GM23338 (cell line): Measurements from ENCODE around the gene EXOC6. TPM values are rescaled to one million over a fixed set of nuclear protein-coding genes. Genes with fewer than 3 reads are reported as not detected.

Experiments used
- ATAC-seq: fragments of 200-7000 bp; cut with Tn5 transposase; 3 replicates; pipeline ENCODE4 v1.9.1; 2020
- DNase-seq: peaks from one replicate; pipeline ENCODE4 v3.0.0-alpha.2; 2015; ENCODE audit warnings: low spot score
- H2AFZ ChIP-seq: fragments of 200-600 bp; sonication (generic); 2 replicates; pipeline ENCODE4 v1.8.0; 2016; ENCODE audit warnings: antibody characterized with exemption, mild to moderate bottlenecking, moderate library complexity
- H3F3A ChIP-seq: fragments of 200-600 bp; sonication (generic); replicated peaks from 2 replicates; pipeline ENCODE4 v1.8.0; 2017; ENCODE audit warnings: antibody characterized with exemption, mixed run types, low read depth
- H3K27ac ChIP-seq: fragments of 200-600 bp; sonication (generic); 2 replicates; pipeline ENCODE4 v1.6.1; 2016; ENCODE audit warnings: low read depth
- H3K27me3 ChIP-seq: fragments of 200-600 bp; sonication (generic); 2 replicates; pipeline ENCODE4 v1.8.0; 2016; ENCODE audit warnings: mild to moderate bottlenecking, mixed run types, moderate library complexity; ENCODE audit not compliant: insufficient read depth
- H3K36me3 ChIP-seq: fragments of 200-600 bp; sonication (generic); 2 replicates; pipeline ENCODE4 v1.8.0; 2016; ENCODE audit warnings: mild to moderate bottlenecking; ENCODE audit not compliant: insufficient read depth
- H3K4me1 ChIP-seq: fragments of 200-600 bp; sonication (generic); 2 replicates; pipeline ENCODE4 v1.8.0; 2016; ENCODE audit warnings: mild to moderate bottlenecking, moderate library complexity; ENCODE audit not compliant: insufficient read depth
- H3K4me2 ChIP-seq: fragments of 200-600 bp; sonication (generic); 2 replicates; pipeline ENCODE4 v1.7.1; 2017; ENCODE audit warnings: mixed run types
- H3K4me3 ChIP-seq: fragments of 200-600 bp; sonication (generic); 2 replicates; pipeline ENCODE4 v1.6.1; 2016; ENCODE audit warnings: mixed run types
- H3K79me2 ChIP-seq: fragments of 200-600 bp; sonication (generic); replicated peaks from 2 replicates; pipeline ENCODE4 v1.8.0; 2017; ENCODE audit warnings: mild to moderate bottlenecking; ENCODE audit not compliant: insufficient read depth
- H3K9me2 ChIP-seq: fragments of 200-600 bp; sonication (generic); 2 replicates; pipeline ENCODE4 v1.8.0; 2017; ENCODE audit not compliant: insufficient read depth
- H4K20me1 ChIP-seq: fragments of 200-600 bp; sonication (generic); replicated peaks from 2 replicates; pipeline ENCODE4 v1.8.0; 2017; ENCODE audit warnings: mild to moderate bottlenecking; ENCODE audit not compliant: insufficient read depth
- H3K27ac Mint-ChIP-seq: 2 replicates; pipeline ENCODE4 v1.8.0; 2020; ENCODE audit warnings: inconsistent platforms, mild to moderate bottlenecking, moderate library complexity, mixed read lengths
- H3K27me3 Mint-ChIP-seq: 3 replicates; pipeline ENCODE4 v1.8.0; 2022; ENCODE audit warnings: low read depth, mild to moderate bottlenecking, moderate library complexity, mixed read lengths, inconsistent platforms; ENCODE audit not compliant: insufficient read depth, poor library complexity
- H3K36me3 Mint-ChIP-seq: 3 replicates; pipeline ENCODE4 v1.8.0; 2021; ENCODE audit warnings: low read depth, mild to moderate bottlenecking, inconsistent platforms, moderate library complexity, mixed read lengths
- H3K4me1 Mint-ChIP-seq: 3 replicates; pipeline ENCODE4 v1.8.0; 2020; ENCODE audit warnings: mild to moderate bottlenecking, inconsistent platforms, mixed read lengths
- H3K4me3 Mint-ChIP-seq: 3 replicates; pipeline ENCODE4 v1.8.0; 2021; ENCODE audit warnings: moderate library complexity, mild to moderate bottlenecking, inconsistent platforms, mixed read lengths
- H3K9me3 Mint-ChIP-seq: 3 replicates; pipeline ENCODE4 v1.8.0; 2020; ENCODE audit warnings: moderate library complexity, mild to moderate bottlenecking, inconsistent platforms, mixed read lengths
- CREB1 ChIP-seq: fragments of 250-450 bp; sonication (Bioruptor Pico); IDR thresholded peaks from 2 replicates; pipeline ENCODE4 v1.5.0; 2020; ENCODE audit warnings: low read depth, mild to moderate bottlenecking, moderate library complexity
- EZH2phosphoT487 ChIP-seq: fragments of 200-600 bp; sonication (generic); IDR thresholded peaks from one replicate; pipeline ENCODE4 v1.8.1; 2018; ENCODE audit warnings: antibody characterized with exemption; ENCODE audit not compliant: unreplicated experiment
- POLR2AphosphoS5 ChIP-seq: IDR thresholded peaks from 2 replicates; pipeline ENCODE4 v1.6.1; 2016; ENCODE audit warnings: antibody characterized with exemption, low read depth
- ZNF114 ChIP-seq: fragments of 250-450 bp; sonication (Bioruptor Pico); IDR thresholded peaks from 2 replicates; pipeline ENCODE4 v1.5.0; 2020; ENCODE audit warnings: mild to moderate bottlenecking, moderate library complexity
- ZNF331 ChIP-seq: fragments of 250-450 bp; sonication (Bioruptor Pico); IDR thresholded peaks from 2 replicates; pipeline ENCODE4 v1.5.0; 2020; ENCODE audit warnings: low read depth, mild to moderate bottlenecking, moderate library complexity
- polyA plus RNA-seq: library from polyadenylated mRNA; unstranded; fragments of >200 nt; fragmentation: Nextera tagmentation; extraction: Ambion mirVana; gene quantifications from 2 replicates; pipeline ENCODE4 v1.2.1, GENCODE V29; 2016
- total RNA-seq: library from RNA; depleted of rRNA; stranded (reverse); fragments of >200 nt; shearing (Covaris generic); gene quantifications from 2 replicates; pipeline ENCODE4 v1.2.3, GENCODE V29; 2014
- TF ChIP-seq, protein P1 (sequence below): fragments of 250-450 bp; sonication (Bioruptor Pico); IDR thresholded peaks from 2 replicates; pipeline ENCODE4 v1.5.0; 2020; ENCODE audit warnings: mild to moderate bottlenecking, moderate library complexity
- TF ChIP-seq, protein P2 (sequence below), 2 experiments: fragments of 200-600 bp in 1 of 2; sonication (generic) in 1 of 2; conservative IDR thresholded peaks; 2 replicates each; pipeline versions ENCODE4 v1.5.1 to v1.6.1; 2016 to 2017; ENCODE audit warnings: antibody characterized with exemption in 2 of 2, low read depth in 2 of 2, mild to moderate bottlenecking in 2 of 2, moderate library complexity in 1 of 2
- TF ChIP-seq, protein P3 (sequence below): IDR thresholded peaks from one replicate; pipeline ENCODE4 v1.6.1; 2018; ENCODE audit warnings: antibody characterized with exemption; ENCODE audit not compliant: unreplicated experiment

EXOC6 gene
- total and polyA plus RNA-seq, 2 experiments from 2014 or later: 5.0 to 6.0 TPM

DNA sequence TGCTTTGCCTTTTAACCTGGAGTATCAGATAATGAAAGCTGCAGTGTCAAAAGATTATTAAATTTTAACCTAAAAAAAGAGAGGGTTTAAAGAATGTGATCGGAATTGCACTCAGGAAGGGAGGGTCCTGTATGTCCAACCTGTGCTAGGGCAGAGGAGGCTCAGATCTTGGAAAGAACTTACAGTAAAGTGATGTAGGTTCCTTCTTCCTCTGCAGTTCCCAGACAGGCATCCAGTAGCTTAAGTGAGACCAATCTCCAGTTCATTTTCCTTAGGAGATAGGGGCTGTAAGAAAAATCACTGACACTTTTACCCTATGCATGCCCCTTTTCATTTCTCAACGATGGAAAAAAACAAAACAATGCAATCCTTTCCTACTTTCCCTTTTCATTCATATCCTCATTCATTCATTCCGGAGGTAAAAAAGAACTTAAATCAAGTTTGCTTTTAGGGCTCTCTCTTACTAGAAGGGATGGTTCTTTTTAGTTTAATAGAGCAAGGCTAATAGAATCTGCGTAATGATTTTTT is 28.3 kb downstream of the EXOC6 start:
- Histone ChIP-seq H3K4me2 (no peak overlapping the region), H3F3A (no peaks in the 10 kb centered on the region), H3K9me2 (no peaks in the 10 kb centered on the region), H3K79me2 (no peaks in the 10 kb centered on the region), H3K27me3 (no peaks in the 10 kb centered on the region), H2AFZ (no peak overlapping the region), H3K36me3 (no peaks in the 10 kb centered on the region), H4K20me1 (no peaks in the 10 kb centered on the region), H3K4me3 (no peak overlapping the region), H3K4me1 (no peaks in the 10 kb centered on the region), H3K27ac (no peak overlapping the region)
- no peak overlapping the region for H3K27ac Mint-ChIP-seq
- H3K4me1 Mint-ChIP-seq: peaks cover 5% of the 10 kb centered on the region; the same call in 2 of the 3 replicates
- no peak overlapping the region for H3K4me3 Mint-ChIP-seq
- no peaks in the 10 kb centered on the region for H3K36me3 Mint-ChIP-seq
- TF ChIP-seq ZNF331: no peak
- DNase-seq (no peak), ATAC-seq (no peak)
- H3K9me3 Mint-ChIP-seq: no peaks in the 10 kb centered on the region
- peaks cover 1% of the 10 kb centered on the region for H3K27me3 Mint-ChIP-seq

DNA sequence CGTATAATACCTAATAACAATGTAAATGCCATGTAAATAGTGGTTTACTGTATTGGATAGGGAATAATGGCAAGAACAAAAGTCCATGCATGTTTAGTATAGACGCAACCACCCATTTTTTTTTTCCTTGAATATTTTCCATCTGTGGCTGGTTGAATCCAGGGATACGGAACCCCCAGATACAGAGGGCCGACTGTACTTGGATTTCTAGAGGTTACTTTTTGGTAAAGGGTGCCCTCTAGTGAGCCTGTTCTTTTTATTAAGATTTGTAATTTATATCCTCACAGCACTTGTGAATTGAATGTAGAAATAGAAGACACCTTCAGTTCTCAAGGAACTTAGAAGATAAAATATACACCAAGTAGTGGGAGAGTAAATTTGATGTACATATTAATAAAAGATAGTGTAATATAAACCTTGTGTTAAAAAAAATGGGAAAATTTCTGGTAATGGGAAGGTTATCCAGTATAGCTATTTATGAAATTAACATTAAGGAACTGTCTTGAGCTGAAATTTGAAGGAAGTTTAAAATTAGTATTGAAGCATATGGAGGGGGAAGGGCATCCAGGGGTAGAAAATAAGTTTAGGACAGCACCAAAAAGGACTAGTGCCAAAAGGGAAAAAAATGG is 32.0 kb downstream of the EXOC6 start:
- ATAC-seq (peak; percentile 53), DNase-seq (peak; percentile 75)
- TF ChIP-seq ZNF331 (no peak), CREB1 (CRISPR knock-in tag) (no peak), ZNF114 (no peak), EZH2phosphoT487 (no peak), POLR2AphosphoS5 (no peak)
- TF ChIP-seq, protein P1, sequence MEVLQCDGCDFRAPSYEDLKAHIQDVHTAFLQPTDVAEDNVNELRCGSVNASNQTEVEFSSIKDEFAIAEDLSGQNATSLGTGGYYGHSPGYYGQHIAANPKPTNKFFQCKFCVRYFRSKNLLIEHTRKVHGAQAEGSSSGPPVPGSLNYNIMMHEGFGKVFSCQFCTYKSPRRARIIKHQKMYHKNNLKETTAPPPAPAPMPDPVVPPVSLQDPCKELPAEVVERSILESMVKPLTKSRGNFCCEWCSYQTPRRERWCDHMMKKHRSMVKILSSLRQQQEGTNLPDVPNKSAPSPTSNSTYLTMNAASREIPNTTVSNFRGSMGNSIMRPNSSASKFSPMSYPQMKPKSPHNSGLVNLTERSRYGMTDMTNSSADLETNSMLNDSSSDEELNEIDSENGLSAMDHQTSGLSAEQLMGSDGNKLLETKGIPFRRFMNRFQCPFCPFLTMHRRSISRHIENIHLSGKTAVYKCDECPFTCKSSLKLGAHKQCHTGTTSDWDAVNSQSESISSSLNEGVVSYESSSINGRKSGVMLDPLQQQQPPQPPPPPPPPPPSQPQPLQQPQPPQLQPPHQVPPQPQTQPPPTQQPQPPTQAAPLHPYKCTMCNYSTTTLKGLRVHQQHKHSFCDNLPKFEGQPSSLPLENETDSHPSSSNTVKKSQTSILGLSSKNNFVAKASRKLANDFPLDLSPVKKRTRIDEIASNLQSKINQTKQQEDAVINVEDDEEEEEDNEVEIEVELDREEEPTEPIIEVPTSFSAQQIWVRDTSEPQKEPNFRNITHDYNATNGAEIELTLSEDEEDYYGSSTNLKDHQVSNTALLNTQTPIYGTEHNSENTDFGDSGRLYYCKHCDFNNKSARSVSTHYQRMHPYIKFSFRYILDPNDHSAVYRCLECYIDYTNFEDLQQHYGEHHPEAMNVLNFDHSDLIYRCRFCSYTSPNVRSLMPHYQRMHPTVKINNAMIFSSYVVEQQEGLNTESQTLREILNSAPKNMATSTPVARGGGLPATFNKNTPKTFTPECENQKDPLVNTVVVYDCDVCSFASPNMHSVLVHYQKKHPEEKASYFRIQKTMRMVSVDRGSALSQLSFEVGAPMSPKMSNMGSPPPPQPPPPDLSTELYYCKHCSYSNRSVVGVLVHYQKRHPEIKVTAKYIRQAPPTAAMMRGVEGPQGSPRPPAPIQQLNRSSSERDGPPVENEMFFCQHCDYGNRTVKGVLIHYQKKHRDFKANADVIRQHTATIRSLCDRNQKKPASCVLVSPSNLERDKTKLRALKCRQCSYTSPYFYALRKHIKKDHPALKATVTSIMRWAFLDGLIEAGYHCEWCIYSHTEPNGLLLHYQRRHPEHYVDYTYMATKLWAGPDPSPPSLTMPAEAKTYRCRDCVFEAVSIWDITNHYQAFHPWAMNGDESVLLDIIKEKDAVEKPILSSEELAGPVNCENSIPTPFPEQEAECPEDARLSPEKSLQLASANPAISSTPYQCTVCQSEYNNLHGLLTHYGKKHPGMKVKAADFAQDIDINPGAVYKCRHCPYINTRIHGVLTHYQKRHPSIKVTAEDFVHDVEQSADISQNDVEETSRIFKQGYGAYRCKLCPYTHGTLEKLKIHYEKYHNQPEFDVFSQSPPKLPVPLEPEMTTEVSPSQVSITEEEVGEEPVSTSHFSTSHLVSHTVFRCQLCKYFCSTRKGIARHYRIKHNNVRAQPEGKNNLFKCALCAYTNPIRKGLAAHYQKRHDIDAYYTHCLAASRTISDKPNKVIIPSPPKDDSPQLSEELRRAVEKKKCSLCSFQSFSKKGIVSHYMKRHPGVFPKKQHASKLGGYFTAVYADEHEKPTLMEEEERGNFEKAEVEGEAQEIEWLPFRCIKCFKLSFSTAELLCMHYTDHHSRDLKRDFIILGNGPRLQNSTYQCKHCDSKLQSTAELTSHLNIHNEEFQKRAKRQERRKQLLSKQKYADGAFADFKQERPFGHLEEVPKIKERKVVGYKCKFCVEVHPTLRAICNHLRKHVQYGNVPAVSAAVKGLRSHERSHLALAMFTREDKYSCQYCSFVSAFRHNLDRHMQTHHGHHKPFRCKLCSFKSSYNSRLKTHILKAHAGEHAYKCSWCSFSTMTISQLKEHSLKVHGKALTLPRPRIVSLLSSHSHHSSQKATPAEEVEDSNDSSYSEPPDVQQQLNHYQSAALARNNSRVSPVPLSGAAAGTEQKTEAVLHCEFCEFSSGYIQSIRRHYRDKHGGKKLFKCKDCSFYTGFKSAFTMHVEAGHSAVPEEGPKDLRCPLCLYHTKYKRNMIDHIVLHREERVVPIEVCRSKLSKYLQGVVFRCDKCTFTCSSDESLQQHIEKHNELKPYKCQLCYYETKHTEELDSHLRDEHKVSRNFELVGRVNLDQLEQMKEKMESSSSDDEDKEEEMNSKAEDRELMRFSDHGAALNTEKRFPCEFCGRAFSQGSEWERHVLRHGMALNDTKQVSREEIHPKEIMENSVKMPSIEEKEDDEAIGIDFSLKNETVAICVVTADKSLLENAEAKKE (CRISPR knock-in tag): no peak
- TF ChIP-seq, protein P2, sequence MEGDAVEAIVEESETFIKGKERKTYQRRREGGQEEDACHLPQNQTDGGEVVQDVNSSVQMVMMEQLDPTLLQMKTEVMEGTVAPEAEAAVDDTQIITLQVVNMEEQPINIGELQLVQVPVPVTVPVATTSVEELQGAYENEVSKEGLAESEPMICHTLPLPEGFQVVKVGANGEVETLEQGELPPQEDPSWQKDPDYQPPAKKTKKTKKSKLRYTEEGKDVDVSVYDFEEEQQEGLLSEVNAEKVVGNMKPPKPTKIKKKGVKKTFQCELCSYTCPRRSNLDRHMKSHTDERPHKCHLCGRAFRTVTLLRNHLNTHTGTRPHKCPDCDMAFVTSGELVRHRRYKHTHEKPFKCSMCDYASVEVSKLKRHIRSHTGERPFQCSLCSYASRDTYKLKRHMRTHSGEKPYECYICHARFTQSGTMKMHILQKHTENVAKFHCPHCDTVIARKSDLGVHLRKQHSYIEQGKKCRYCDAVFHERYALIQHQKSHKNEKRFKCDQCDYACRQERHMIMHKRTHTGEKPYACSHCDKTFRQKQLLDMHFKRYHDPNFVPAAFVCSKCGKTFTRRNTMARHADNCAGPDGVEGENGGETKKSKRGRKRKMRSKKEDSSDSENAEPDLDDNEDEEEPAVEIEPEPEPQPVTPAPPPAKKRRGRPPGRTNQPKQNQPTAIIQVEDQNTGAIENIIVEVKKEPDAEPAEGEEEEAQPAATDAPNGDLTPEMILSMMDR (conservative IDR thresholded peaks at IDR 0.05; ENCODE audit: low read depth in 2 of 2): peak; percentile 59 to 70
- TF ChIP-seq, protein P3, sequence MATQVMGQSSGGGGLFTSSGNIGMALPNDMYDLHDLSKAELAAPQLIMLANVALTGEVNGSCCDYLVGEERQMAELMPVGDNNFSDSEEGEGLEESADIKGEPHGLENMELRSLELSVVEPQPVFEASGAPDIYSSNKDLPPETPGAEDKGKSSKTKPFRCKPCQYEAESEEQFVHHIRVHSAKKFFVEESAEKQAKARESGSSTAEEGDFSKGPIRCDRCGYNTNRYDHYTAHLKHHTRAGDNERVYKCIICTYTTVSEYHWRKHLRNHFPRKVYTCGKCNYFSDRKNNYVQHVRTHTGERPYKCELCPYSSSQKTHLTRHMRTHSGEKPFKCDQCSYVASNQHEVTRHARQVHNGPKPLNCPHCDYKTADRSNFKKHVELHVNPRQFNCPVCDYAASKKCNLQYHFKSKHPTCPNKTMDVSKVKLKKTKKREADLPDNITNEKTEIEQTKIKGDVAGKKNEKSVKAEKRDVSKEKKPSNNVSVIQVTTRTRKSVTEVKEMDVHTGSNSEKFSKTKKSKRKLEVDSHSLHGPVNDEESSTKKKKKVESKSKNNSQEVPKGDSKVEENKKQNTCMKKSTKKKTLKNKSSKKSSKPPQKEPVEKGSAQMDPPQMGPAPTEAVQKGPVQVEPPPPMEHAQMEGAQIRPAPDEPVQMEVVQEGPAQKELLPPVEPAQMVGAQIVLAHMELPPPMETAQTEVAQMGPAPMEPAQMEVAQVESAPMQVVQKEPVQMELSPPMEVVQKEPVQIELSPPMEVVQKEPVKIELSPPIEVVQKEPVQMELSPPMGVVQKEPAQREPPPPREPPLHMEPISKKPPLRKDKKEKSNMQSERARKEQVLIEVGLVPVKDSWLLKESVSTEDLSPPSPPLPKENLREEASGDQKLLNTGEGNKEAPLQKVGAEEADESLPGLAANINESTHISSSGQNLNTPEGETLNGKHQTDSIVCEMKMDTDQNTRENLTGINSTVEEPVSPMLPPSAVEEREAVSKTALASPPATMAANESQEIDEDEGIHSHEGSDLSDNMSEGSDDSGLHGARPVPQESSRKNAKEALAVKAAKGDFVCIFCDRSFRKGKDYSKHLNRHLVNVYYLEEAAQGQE: no peak
- no peaks in the 10 kb centered on the region for H4K20me1 ChIP-seq
- Mint-ChIP-seq H3K27ac (no peak overlapping the region), H3K27me3 (peaks cover 3% of the 10 kb centered on the region), H3K9me3 (no peaks in the 10 kb centered on the region), H3K36me3 (no peaks in the 10 kb centered on the region), H3K4me1 (no peaks in the 10 kb centered on the region), H3K4me3 (no peak overlapping the region)
- no peaks in the 10 kb centered on the region for H3K36me3 ChIP-seq
- no peak overlapping the region for H2AFZ ChIP-seq
- no peaks in the 10 kb centered on the region for H3K4me1 ChIP-seq
- no peaks in the 10 kb centered on the region for H3F3A ChIP-seq
- H3K79me2 ChIP-seq: no peaks in the 10 kb centered on the region
- H3K27me3 ChIP-seq: no peaks in the 10 kb centered on the region
- no peak overlapping the region for H3K4me2 ChIP-seq
- H3K9me2 ChIP-seq: no peaks in the 10 kb centered on the region
- no peak overlapping the region for H3K4me3 ChIP-seq
- H3K27ac ChIP-seq: no peak overlapping the region
